HepG2 (cell line): ENCODE measurements around the gene ENKUR.

Experiments
- ASH2L ChIP-seq: fragments of 300-600, 200-600 bp; sonication (generic); IDR thresholded peaks from 2 replicates; pipeline ENCODE4 v1.7.0; 2017; ENCODE audit warnings: low read depth, mild to moderate bottlenecking, moderate library complexity, mixed read lengths, low read length; ENCODE audit not compliant: insufficient read length
- IKZF5 ChIP-seq: IDR thresholded peaks from 2 replicates; pipeline ENCODE4 v1.6.1; 2018; ENCODE audit warnings: missing genetic modification reagents, mild to moderate bottlenecking, missing compliant biosample characterization
- KLF16 ChIP-seq, 2 experiments: sonication (generic) in 1 of 2; formaldehyde crosslinking in 1 of 2; IDR thresholded peaks; 2 replicates each; pipeline versions ENCODE4 v1.6.1 to v1.8.0; 2016 to 2023; ENCODE audit warnings: missing genetic modification reagents in 2 of 2, missing compliant biosample characterization in 1 of 2
- POLR2A ChIP-seq, 2 experiments: IDR thresholded peaks; 2 replicates each; pipeline ENCODE4 v1.6.1; 2011; ENCODE audit warnings: low read depth in 2 of 2, low read length in 2 of 2, mild to moderate bottlenecking in 1 of 2, moderate library complexity in 1 of 2; ENCODE audit not compliant: insufficient read depth in 1 of 2
- YY1 ChIP-seq: IDR thresholded peaks from 2 replicates; pipeline ENCODE4 v1.6.1; 2011; ENCODE audit warnings: low read length, low read depth, moderate library complexity, mild to moderate bottlenecking; ENCODE audit not compliant: insufficient read depth, insufficient replicate concordance
- ZNF18 ChIP-seq: sonication (generic); formaldehyde crosslinking; IDR thresholded peaks from 2 replicates; pipeline ENCODE4 v1.8.0; 2022; ENCODE audit warnings: mild to moderate bottlenecking, missing genetic modification reagents; ENCODE audit not compliant: insufficient replicate concordance
- ZNF761 ChIP-seq: sonication (generic); formaldehyde crosslinking; conservative IDR thresholded peaks from 2 replicates; pipeline ENCODE4 v1.4.0; 2020; ENCODE audit warnings: mild to moderate bottlenecking, missing genetic modification reagents

- no peak for TF ChIP-seq ASH2L
- no peak for TF ChIP-seq POLR2A (IDR thresholded peaks at IDR 0.05; ENCODE audit: insufficient read depth in 1 of 2, low read depth in 2 of 2, low read length in 2 of 2)
- no peak for TF ChIP-seq ZNF761
- no peak for TF ChIP-seq IKZF5 (CRISPR knock-in tag)
- no peak for TF ChIP-seq KLF16 (CRISPR knock-in tag; IDR thresholded peaks at IDR 0.05)
- no peak for TF ChIP-seq ZNF18 (CRISPR knock-in tag)
- no peak for TF ChIP-seq YY1
These were observed 1.4 kb downstream of the ENKUR start for GRCh38 chr10:25014579-25014978.
